Body of pancreas (tissue), 4 donors: Measurements from ENCODE around the gene WIPF3. TPM values are rescaled to one million over a fixed set of nuclear protein-coding genes. Genes with fewer than 3 reads are reported as not detected.

Source experiments
- ATAC-seq: fragments of 150-250 bp; one replicate; pipeline ENCODE4 v1.9.1; 2016
- DNase-seq, 4 donors: peaks; one replicate each; pipeline ENCODE4 v3.0.0-alpha.2; 2019
- H3K27ac ChIP-seq, 4 donors: fragments of 200-600 bp; sonication (generic); 1 replicate in 3 of 4; 2 replicates in 1 of 4; pipeline versions ENCODE4 v1.5.1 to v1.6.1; 2016 to 2019; ENCODE audit warnings: mild to moderate bottlenecking in 1 of 4, mixed read lengths in 1 of 4, moderate library complexity in 1 of 4
- H3K27me3 ChIP-seq, 2 donors: fragments of 200-600 bp; sonication (generic); one replicate each; pipeline ENCODE4 v1.6.0; 2016; ENCODE audit warnings: mild to moderate bottlenecking in 1 of 2
- H3K36me3 ChIP-seq, 2 donors: fragments of 200-600 bp; sonication (generic); replicated peaks in 1 of 2; 2 replicates each; pipeline ENCODE4 v1.5.1; 2016; ENCODE audit warnings: low read depth in 2 of 2; ENCODE audit not compliant: insufficient read depth in 1 of 2
- H3K4me1 ChIP-seq: fragments of 200-600 bp; sonication (generic); one replicate; pipeline ENCODE4 v1.6.0; 2016
- H3K4me3 ChIP-seq, 2 donors: fragments of 200-600 bp; sonication (generic); 1 replicate in 1 of 2; 2 replicates in 1 of 2; pipeline ENCODE4 v1.5.1; 2016 to 2019
- H3K9me3 ChIP-seq, 3 donors: fragments of 200-600 bp; sonication (generic); 1 replicate in 2 of 3; 2 replicates in 1 of 3; pipeline ENCODE4 v1.5.1; 2016
- CTCF ChIP-seq, 7 experiments: fragments of 450-650 bp in 4 of 7; fragments of 200-600 bp in 3 of 7; sonication (generic) in 3 of 7; IDR thresholded peaks; one replicate each; pipeline ENCODE4 v1.5.1; 2016 to 2019; ENCODE audit warnings: antibody characterized with exemption in 7 of 7
- POLR2A ChIP-seq, 3 donors: fragments of 450-650 bp; IDR thresholded peaks; one replicate each; pipeline ENCODE4 v1.6.1; 2016; ENCODE audit warnings: antibody characterized with exemption in 3 of 3, mild to moderate bottlenecking in 2 of 3
- WGBS, 2 donors: methylation state at CpG; one replicate each; pipeline ENCODE4 v1.1.5; 2017; 5-methylcytosine and 5-hydroxymethylcytosine counted together
- intact Hi-C: fragments of 100-400 bp; cut with DNase I; formaldehyde crosslinking; loops from one replicate; pipeline ENCODE4 v1.15.1; 2023
- total RNA-seq, 2 donors: library from RNA; depleted of rRNA; stranded (reverse); fragments of >200 nt; gene quantifications; one replicate each; pipeline ENCODE4 v1.1.0, GENCODE V29; 2016

WIPF3 gene
- total RNA-seq, 2 donors from 2014 or later: 0.33 to 1.0 TPM

- Histone ChIP-seq H3K27me3 (no peaks in the 10 kb centered on the region), H3K27ac (no peak overlapping the region), H3K4me1 (no peaks in the 10 kb centered on the region), H3K36me3 (no peaks in the 10 kb centered on the region), H3K4me3 (no peak overlapping the region), H3K9me3 (no peaks in the 10 kb centered on the region)
- ATAC-seq (no peak), DNase-seq (no peak)
- intact Hi-C loops: no loop called here
- 79 to 89% methylated on average over 2 of the region's 2 CpGs for WGBS, 2 donors
- no peak for TF ChIP-seq CTCF (IDR thresholded peaks at IDR 0.05)
- TF ChIP-seq POLR2A (IDR thresholded peaks at IDR 0.05): no peak
Measured at GRCh38 chr7:29833929-29834328, 27.6 kb downstream of the WIPF3 start.

DNA sequence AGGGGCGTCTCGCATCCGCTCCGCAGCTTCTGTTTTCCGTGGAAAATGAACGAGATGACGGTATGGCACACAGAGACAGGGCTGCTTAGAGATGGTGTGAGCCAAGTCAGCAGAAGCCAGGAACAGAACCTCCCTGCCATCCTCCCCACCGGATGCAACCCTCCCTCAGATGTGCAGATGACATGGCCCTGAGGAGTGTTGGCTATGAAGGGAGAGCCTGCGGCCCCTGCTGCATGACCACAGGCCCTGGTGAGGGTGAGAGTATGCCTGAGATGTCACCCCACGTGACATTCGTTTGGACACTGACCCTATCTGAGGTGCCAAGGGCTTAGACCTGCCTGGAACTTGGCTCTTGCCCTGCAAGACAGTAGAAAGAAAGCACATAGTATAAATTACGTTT lies 29.4 kb downstream of the WIPF3 start:
- Histone ChIP-seq H3K4me1 (no peaks in the 10 kb centered on the region), H3K27me3 (no peaks in the 10 kb centered on the region), H3K4me3 (no peak overlapping the region), H3K9me3 (no peaks in the 10 kb centered on the region), H3K27ac (no peak overlapping the region), H3K36me3 (no peaks in the 10 kb centered on the region)
- TF ChIP-seq CTCF (IDR thresholded peaks at IDR 0.05) (no peak), POLR2A (IDR thresholded peaks at IDR 0.05) (no peak)
- ATAC-seq (no peak), DNase-seq (no peak)
- intact Hi-C loops: no loop called here
- 81 to 85% methylated on average over 11 to 12 of the region's 12 CpGs for WGBS, 2 donors

GRCh38 chr7:29839302-29839701 lies 33.0 kb downstream of the WIPF3 start:
- no peak overlapping the region for H3K4me3 ChIP-seq
- intact Hi-C loops: no loop called here
- no peaks in the 10 kb centered on the region for H3K4me1 ChIP-seq
- H3K36me3 ChIP-seq: no peaks in the 10 kb centered on the region
- H3K27ac ChIP-seq: no peak overlapping the region
- TF ChIP-seq POLR2A (IDR thresholded peaks at IDR 0.05) (no peak), CTCF (IDR thresholded peaks at IDR 0.05) (no peak)
- DNase-seq: peak; percentile 18 to 40 (median 36)
- WGBS, 2 donors: 57 to 72% methylated on average over 7 of the region's 7 CpGs
- H3K9me3 ChIP-seq: no peaks in the 10 kb centered on the region
- no peaks in the 10 kb centered on the region for H3K27me3 ChIP-seq
- ATAC-seq: peak; percentile 64

- ATAC-seq: no peak
- intact Hi-C loops: no loop called here
- no peak overlapping the region for H3K4me3 ChIP-seq
- no peaks in the 10 kb centered on the region for H3K9me3 ChIP-seq
- H3K27me3 ChIP-seq: no peaks in the 10 kb centered on the region
- DNase-seq: no peak
- H3K27ac ChIP-seq: no peak overlapping the region
- 84 to 95% methylated on average over 3 of the region's 3 CpGs for WGBS, 2 donors
- TF ChIP-seq POLR2A (IDR thresholded peaks at IDR 0.05): no peak
- no peak for TF ChIP-seq CTCF (IDR thresholded peaks at IDR 0.05)
- no peaks in the 10 kb centered on the region for H3K4me1 ChIP-seq
- H3K36me3 ChIP-seq: no peaks in the 10 kb centered on the region
Measured at GRCh38 chr7:29839921-29840320, 33.6 kb downstream of the WIPF3 start.

DNA sequence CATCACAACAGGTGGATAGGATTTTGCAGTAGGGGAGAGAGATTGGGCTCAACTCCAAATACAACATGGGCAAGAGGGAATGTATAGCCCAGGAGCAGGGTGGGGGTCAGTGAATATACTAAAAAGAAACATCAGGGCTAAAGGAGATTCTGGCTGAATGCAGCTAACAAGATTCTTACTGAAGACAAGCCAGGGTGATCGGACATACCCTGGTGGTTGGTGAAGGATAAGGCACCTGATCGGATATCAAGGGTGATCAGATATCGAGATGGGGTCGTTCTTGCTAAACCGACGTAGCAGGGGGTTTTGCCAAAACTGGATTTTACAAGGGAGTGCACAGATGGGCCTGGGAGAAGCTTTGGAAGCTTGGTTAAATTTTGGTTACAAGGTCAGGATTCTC lies 34.4 kb downstream of the WIPF3 start:
- H3K27me3 ChIP-seq: no peaks in the 10 kb centered on the region
- H3K36me3 ChIP-seq: no peaks in the 10 kb centered on the region
- H3K9me3 ChIP-seq: no peaks in the 10 kb centered on the region
- no peak for DNase-seq
- intact Hi-C loops: no loop called here
- ATAC-seq: no peak
- TF ChIP-seq POLR2A (IDR thresholded peaks at IDR 0.05) (no peak), CTCF (IDR thresholded peaks at IDR 0.05) (no peak)
- no peak overlapping the region for H3K27ac ChIP-seq
- H3K4me1 ChIP-seq: no peaks in the 10 kb centered on the region
- H3K4me3 ChIP-seq: no peak overlapping the region
- 77% methylated on average over 6 of the region's 6 CpGs for WGBS, 2 donors
